Left renal pelvis (tissue), 4 donors: ENCODE results near the gene ST8SIA1. TPM values are rescaled to one million over a fixed set of nuclear protein-coding genes. Genes with fewer than 3 reads are reported as not detected.
"Not testable (repeated sequence)": the region's sequence is repeated elsewhere in the genome, so short reads cannot be mapped to it uniquely, and the experiment has no call there.

Experiments
- DNase-seq, 4 donors: peaks; one replicate each; pipeline ENCODE4 v3.0.0-alpha.2; 2013; ENCODE audit warnings: low read depth in 4 of 4, low spot score in 3 of 4
- polyA plus RNA-seq, 4 donors: library from polyadenylated mRNA; unstranded; fragments of 120-200 nt; gene quantifications; one replicate each; pipeline ENCODE4 v1.2.1, GENCODE V29; 2013; ENCODE audit not compliant: insufficient read length in 4 of 4

Gene ST8SIA1
- 1 to 10 TPM; 5.4 to 7.8 (median 6.5) TPM for polyA plus RNA-seq

- peak in 1 of 4 donors; percentile 38 for DNase-seq
Observed at GRCh38 chr12:22334410-22335100, at the start of gene ST8SIA1. Gene ST8SIA1 (minus strand): TSS chr12:22334707. CDS start chr12:22334232, 475 bp downstream.

- DNase-seq = no peak
Observed at GRCh38 chr12:22380031-22380430, 45.5 kb upstream of the ST8SIA1 start.

- DNase-seq = peak in 1 of 4 donors; percentile 5
Observed at GRCh38 chr12:22377731-22378496, 43.4 kb upstream of the ST8SIA1 start.

- DNase-seq = not testable (repeated sequence)
Observed at GRCh38 chr12:22376596-22377150, 42.2 kb upstream of the ST8SIA1 start.

GRCh38 chr12:22374508-22374907 lies 40.0 kb upstream of the ST8SIA1 start:
- DNase-seq = no peak

GRCh38 chr12:22372277-22372837 lies 37.9 kb upstream of the ST8SIA1 start:
- no peak for DNase-seq

GRCh38 chr12:22366181-22366580 lies 31.7 kb upstream of the ST8SIA1 start:
- no peak for DNase-seq

- no peak for DNase-seq
Observed at GRCh38 chr12:22361785-22362184, 27.3 kb upstream of the ST8SIA1 start.

- DNase-seq = no peak
Observed at GRCh38 chr12:22360774-22361173, 26.3 kb upstream of the ST8SIA1 start.

- no peak for DNase-seq
Observed at GRCh38 chr12:22357531-22357930, 23.0 kb upstream of the ST8SIA1 start.

- no peak for DNase-seq
Observed at GRCh38 chr12:22356231-22356630, 21.7 kb upstream of the ST8SIA1 start.

- no peak for DNase-seq
Observed at GRCh38 chr12:22355011-22355580, 20.6 kb upstream of the ST8SIA1 start.

- no peak for DNase-seq
Observed at GRCh38 chr12:22353615-22354325, 19.3 kb upstream of the ST8SIA1 start.

GRCh38 chr12:22350886-22351285 lies 16.4 kb upstream of the ST8SIA1 start:
- no peak for DNase-seq

- DNase-seq = no peak
Observed at GRCh38 chr12:22348208-22348607, 13.7 kb upstream of the ST8SIA1 start.

- no peak for DNase-seq
Observed at GRCh38 chr12:22340143-22340542, 5.6 kb upstream of the ST8SIA1 start.

- no peak for DNase-seq
Observed at GRCh38 chr12:22339691-22340090, 5.2 kb upstream of the ST8SIA1 start.

- no peak for DNase-seq
Observed at GRCh38 chr12:22335794-22336166, 1.3 kb upstream of the ST8SIA1 start.

GRCh38 chr12:22333713-22334409 lies 646 bp downstream of the ST8SIA1 start:
- no peak for DNase-seq

GRCh38 chr12:22333186-22333712 lies 1.3 kb downstream of the ST8SIA1 start:
- DNase-seq = no peak
